Right lobe of liver (tissue), 4 donors: ENCODE measurements around the gene MZT2A.

ENCODE experiments used
- POLR2A ChIP-seq: fragments of 450-650 bp; IDR thresholded peaks from one replicate; pipeline ENCODE4 v1.6.1; 2017; ENCODE audit warnings: antibody characterized with exemption, mild to moderate bottlenecking
- TF ChIP-seq, protein P1 (sequence below), 4 donors: fragments of 200-600 bp in 3 of 4; fragments of 450-650 bp in 1 of 4; IDR thresholded peaks; one replicate each; pipeline versions ENCODE4 v1.5.1 to v1.8.0; 2016 to 2022; ENCODE audit warnings: antibody characterized with exemption in 4 of 4, mild to moderate bottlenecking in 2 of 4
- donor health status: DM: no; HTN: no; CAD: no.
- donor health status: DM: no; HTN: no; CAD: no.
- donor health status: DM: no; HTN: yes; CAD: no.

- TF ChIP-seq, protein P1, sequence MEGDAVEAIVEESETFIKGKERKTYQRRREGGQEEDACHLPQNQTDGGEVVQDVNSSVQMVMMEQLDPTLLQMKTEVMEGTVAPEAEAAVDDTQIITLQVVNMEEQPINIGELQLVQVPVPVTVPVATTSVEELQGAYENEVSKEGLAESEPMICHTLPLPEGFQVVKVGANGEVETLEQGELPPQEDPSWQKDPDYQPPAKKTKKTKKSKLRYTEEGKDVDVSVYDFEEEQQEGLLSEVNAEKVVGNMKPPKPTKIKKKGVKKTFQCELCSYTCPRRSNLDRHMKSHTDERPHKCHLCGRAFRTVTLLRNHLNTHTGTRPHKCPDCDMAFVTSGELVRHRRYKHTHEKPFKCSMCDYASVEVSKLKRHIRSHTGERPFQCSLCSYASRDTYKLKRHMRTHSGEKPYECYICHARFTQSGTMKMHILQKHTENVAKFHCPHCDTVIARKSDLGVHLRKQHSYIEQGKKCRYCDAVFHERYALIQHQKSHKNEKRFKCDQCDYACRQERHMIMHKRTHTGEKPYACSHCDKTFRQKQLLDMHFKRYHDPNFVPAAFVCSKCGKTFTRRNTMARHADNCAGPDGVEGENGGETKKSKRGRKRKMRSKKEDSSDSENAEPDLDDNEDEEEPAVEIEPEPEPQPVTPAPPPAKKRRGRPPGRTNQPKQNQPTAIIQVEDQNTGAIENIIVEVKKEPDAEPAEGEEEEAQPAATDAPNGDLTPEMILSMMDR (IDR thresholded peaks at IDR 0.05) = no peak
- no peak for TF ChIP-seq POLR2A
Observed at GRCh38 chr2:131488306-131489205, 3.6 kb downstream of the MZT2A start.
